Kasumi-1 (cell line): Measurements from ENCODE around the gene TXNRD3.

Experiments used
- DNase-seq, 2 experiments: peaks; one replicate each; lab custom pipeline; 2025; lab: John Stamatoyannopoulos, UW

Gene TXNRD3

DNA sequence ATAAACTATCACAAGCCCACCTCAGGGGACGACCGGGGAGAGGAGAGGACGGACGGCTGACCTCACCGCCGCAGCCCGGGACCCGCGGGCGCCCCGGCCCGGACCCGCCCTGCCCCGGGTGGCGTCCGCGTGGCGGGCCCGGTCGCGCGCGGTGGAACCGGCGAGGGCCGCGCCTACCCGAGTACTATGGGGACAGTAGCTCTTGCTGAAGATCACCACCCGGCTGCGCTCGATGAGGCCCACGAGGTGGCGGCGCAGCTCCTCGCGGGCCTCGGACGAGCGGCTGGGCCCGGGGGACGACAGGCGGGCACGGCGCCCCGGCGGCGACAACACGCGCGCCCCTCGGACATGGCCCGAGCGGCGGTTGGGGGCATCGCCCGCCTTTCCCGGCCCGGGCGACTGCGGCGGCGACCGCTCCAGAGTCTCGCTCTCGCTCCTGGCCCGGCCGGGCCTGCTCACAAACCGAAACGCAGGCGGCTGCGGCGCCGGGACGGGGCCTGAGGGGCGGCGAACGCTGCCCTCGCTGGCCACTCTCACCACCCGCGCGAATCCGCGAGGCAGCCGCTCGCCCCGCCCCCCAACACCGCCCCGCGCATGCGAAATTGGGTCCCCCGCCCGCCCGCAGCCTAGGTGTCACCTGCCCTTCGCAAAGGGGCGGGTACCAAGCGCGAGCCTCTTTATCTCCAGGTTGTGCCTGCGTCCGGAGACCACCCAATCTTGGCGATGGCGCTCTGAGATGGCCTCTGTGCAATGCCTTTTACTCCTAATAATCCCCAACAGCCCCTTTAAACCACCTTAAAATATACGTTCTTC is at the start of gene TXNRD3:
Gene TXNRD3 (minus strand): TSS at position 554 of the 813 bp plus-strand sequence.
- peak; percentile 15 for DNase-seq

DNA sequence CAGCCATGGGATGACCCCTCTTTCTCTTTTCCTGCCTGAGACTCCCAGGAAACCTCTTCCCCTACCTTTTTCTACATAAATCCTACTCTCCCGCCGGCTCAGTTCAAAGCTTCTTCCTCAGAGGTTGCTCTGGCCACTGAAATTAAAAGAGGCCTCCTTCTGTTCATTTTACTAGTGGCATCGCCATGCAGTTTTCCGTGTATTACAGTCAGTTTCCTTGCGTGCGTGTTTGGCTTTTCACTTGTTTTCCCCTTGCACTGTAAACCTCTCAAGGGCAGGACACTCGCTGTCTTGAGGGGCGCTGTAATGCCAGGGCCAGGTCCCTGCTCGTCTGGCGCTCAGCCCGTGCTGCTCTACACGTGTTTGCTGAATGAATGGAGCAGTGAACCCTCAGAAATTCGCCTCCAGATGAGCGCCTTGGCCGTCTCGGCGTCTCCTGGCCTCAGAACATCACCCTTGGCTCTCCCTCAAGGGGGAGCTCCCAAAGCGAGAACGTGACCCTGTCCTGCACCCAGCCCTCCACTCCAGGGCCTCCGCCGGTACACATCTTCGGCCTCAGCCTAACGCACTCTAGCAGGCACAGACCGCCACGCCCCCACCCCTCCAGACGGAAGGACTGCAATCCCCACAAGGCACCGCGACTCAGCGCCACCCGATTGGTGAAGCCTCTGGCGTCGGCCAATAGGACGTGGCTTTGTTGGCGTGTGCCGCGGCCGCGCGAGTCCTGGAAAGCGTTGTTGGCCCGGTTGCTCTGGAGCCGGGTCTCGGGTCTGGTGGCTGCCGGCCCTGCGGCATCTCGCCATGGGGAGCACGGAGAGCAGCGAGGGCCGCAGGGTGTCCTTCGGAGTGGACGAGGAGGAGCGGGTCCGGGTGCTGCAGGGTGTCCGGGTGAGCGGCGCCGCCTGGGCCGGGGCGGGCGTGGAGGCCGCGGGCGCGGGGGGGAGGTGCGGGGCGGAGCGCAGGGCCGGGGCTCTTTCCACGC is 48.9 kb upstream of the TXNRD3 start, which contains the start of gene CHCHD6:
Gene CHCHD6 (plus strand): TSS at position 729 of the 982 bp plus-strand sequence. CDS start 73 bp downstream, at position 802.
- DNase-seq = peak; percentile 94 to 96

DNA sequence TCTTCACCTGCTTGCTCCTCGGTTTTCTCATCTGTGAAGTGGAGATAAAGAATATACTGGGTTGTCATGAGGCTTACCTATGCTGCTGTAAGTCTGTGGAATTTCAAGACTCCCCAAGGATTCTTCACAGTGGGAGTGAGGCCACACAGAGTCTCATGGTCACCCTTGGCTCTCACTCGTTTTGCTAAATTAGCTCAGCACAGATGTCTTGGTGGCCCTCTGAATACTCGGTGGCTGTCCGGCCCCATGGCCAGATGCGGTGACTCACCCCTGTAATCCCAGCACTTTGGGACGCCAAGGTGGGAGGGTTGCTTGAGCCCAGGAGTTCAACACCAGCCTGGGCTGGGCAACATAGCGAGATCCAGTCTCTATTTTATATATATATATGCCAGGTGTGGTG is 44.1 kb upstream of the TXNRD3 start:
- DNase-seq = no peak

DNA sequence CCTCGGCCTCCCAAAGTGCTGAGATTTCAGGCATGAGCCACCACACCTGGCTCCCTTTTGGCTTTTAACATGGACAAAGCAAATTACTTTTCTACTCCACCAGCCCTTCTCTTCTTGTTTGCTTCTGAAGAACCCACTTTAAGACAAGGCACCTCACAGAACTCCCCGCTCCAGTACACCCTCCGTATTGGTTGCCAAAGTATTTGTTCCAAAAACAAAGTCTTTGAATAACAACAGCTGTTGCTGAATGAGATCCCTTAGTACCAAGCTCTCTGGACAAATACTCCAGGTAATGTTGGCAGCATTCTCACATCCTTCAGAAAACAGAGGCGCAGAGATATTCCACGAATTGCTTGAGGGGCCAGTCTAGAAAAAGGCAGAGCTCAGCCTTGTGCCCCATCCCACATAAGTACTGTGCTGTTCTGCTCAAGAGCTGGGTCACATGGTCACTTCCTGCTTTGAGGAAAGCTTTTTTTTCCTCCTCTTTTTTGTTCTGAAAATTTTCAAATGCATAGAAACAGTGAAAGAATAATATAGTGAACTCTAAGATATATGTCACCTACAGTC is 41.9 kb upstream of the TXNRD3 start:
- DNase-seq = no peak

DNA sequence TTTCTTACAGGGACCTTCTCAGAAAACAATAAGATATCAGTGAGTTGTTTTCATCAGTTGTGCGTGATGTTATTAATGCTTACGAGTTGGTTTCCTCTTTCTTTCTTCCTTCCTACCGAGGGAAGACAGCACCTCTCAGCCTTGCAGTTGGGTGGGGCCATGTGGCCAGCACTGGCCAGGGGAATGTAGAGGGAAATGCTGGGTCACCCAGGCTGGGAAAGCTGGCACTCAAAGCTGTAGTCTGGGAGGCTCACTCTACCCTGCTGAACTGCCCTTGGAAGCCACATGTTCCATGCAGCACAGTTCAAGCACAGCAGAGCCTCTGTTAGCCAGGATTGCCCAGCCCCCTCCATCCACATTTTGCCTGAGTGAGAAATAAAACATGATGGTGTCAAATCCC is 39.0 kb upstream of the TXNRD3 start:
- no peak for DNase-seq

DNA sequence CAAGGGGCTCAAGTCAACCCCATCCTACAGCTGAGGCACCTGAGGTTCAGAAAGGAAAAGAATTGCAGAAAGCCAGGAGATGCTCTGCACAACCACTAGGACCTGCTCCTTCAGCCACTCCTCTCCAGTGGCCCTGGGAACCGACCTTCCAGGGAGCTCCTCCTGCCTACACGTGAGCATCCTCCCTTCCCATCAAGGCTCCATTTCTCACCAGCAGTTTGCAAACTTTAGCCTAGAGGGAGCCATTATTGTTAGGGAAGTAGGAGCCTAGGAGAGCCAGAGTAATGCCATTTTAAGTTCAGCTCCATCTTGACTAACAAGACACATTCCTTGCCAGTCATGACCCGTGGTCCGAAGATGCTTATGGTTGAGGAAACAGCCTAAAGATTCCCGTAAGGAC is 37.9 kb upstream of the TXNRD3 start:
- no peak for DNase-seq

DNA sequence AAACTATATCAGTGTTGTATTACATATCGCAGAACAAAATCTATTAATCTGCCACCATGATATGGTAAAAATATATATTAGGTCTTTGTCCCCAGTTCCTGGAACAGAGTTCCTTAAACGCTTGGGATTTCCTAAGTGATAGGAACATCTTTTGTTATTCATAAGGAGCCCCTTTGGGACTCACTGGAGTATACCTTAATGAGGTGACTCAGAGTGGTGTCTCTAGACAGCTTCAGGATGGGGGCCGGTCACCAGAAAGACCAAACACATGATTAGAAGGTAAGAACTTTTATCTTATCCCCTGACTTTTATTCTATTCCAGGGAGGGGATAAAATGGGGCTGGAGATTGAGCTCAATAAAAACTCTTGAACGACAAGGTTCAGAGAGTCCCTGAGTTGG is 36.8 kb upstream of the TXNRD3 start:
- DNase-seq = no peak

DNA sequence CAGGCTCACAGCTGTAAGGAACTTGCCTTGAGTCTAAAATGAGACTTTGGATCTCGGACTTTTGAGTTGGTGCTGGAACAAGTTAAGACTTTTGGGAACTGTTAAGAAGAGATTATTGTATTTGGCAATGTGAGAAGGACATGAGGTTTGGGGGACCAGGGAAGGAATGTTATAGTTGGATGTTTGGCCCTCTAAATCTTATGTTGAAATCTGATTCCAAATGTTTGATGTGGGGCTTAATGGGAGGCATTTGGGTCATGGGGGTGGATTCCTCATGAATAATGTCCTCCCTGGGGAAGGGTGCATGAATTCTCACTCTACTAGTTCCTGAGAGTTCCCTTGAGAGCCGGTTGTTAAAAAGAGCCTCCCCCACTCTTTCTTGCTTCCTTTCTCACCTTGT is 30.6 kb upstream of the TXNRD3 start:
- no peak for DNase-seq

DNA sequence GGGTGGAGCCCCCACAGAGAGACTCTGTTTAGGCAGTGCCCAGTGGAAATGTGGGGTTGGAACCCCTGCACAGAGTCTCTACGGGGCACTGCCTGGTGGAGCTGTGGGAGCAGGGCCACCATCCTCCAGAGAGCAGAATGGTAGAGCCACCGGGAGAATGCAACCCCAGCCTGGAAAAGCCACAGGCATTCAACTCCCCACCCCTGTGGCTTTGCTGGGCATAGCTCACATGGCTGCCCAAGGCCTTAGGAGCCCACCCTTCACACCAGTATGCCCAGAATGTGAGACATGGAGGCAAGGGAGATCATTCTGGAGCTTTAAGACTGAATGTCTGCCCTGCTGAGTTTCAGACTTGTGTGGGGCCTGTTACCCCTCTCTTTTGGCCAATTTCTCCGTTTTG is 30.1 kb upstream of the TXNRD3 start:
- no peak for DNase-seq

DNA sequence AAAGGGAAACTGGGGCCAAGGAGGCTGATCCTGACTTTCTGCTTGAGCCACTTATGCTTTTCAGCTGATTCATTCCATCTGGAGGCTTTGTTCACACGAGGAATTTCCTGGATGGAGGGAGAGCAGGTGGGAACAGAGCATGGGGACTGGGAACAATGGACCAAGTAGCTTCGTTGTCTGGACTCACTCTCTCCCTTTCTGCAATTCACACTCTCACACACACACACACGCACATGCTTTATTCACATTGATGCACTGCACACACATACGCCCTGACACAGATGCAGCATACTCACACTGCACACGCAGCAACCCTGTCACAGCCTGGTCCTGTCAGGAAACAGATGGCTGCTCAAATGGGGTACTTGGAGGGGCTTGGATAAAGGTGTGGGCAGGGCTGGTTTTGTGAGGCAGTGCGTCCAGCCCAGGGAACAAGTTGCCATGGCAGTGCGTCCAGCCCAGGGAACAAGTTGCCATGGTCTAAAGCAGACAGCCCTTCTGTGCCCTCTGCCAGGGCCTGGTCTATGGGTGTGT is 29.4 kb upstream of the TXNRD3 start:
- no peak for DNase-seq

DNA sequence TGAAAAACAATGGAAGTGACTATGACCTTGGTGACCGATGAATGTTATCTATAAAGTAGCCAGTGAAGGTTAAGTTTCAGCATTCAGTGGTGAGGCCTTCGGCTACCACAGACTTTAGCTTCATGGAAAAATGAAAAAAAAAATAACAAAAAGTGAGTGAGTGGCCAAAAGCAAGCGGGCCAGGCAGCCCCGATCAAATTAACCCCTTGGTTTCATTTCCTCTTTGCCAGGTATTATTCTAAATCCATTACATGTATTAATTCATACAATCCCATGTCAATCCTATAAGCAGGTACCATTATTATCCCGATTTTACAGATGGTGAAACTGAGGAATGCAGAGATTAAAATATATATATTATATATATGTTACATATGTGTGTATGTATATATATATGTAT is 28.1 kb upstream of the TXNRD3 start:
- DNase-seq = no peak

DNA sequence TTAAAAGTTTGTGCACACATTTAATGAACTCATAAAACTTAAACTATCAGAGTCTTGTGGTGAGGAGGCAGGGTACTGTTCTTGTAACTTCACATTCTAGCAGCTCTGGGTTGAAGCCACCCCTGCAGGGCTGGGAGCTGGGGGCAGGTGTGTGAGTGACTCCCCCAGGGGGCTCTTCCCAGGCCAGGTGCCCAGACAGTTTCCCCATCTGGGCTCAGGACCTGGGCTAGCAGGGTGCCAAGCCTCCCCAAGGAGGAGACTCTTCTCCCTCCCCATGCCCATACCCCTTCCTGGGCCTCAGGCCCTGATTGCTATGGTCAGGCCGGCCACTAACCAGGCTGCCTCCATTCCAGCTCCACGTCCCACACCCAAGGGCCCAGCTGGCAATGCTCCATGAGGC is 27.1 kb upstream of the TXNRD3 start:
- no peak for DNase-seq

DNA sequence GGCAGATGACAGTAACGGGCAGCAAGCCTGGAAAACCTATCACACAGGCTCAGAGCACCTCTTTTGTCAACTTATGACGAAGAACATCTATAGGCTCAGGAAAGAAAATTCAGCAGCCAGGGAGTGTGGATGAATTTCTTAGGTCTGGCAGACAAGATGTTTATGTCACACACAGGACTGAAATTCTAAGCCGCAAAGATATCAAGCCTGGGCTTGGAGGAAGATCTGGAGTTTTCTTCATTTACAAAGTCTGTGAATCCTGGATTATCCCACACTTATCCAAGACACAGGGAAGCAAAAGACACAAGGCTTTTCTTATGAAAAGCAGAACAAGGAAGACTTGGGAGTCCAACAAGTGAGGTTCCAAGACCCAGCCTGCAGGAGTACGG is 25.7 kb upstream of the TXNRD3 start:
- DNase-seq = no peak

DNA sequence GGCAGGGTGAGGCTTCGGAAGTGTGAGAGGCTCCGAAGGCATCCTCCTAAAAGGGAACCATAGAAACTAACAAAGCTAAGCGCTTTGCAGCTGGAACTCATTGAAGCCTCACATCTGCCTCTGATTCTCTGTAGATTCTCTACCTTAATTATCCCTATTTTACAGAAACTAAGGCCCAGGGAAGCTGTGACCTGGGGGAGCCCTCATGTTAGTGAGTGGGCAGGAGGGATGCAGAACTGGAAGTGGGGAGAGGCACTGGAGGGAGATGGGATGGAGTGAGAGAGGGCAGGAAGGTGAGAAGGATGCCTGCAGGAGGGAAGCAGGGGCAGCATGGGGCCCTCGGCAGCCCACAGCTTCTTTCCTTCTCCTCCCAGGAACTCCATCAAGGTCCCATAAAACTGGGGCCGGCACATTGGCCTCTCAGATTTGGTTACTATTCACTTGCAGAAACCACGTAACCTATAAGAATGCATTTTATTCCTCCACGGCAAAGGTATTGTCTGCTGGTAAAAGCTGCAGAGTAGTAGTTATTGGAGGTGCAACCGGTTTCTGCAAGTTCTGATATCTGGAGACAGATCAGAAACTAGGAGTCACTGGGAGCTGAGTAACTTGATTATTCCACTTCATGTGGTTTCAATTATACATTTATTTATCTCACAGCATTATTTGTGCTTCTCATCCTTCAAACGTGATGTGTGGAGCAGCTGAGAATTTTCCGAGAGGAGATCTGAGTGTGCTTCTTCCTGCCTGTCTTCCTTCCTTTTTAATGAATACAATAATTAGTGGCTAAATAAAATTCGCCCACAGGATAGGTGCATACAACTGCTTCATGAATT is 25.1 kb upstream of the TXNRD3 start:
- no peak for DNase-seq

DNA sequence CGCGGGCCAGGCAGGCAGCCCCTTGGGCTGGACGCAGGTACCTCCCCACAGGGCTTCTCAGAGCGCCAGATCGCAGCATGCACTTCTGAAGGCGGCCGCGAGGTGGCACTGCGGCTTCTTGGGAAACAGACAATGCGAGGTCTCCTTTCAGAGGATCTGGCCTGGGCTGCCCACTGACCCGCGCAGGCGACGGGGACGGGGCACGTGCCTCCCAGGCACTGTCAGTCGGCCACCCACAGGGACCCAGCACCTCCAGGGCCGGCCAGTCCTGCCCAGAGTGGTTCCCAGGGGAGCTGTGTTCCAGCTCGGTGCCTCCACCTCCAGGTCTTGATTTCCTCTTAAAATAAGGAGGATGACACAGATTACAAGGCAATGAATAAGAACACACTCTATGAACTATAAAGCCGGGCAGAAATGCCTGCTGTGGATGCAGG is 24.4 kb upstream of the TXNRD3 start:
- DNase-seq = peak; percentile 52 to 56

DNA sequence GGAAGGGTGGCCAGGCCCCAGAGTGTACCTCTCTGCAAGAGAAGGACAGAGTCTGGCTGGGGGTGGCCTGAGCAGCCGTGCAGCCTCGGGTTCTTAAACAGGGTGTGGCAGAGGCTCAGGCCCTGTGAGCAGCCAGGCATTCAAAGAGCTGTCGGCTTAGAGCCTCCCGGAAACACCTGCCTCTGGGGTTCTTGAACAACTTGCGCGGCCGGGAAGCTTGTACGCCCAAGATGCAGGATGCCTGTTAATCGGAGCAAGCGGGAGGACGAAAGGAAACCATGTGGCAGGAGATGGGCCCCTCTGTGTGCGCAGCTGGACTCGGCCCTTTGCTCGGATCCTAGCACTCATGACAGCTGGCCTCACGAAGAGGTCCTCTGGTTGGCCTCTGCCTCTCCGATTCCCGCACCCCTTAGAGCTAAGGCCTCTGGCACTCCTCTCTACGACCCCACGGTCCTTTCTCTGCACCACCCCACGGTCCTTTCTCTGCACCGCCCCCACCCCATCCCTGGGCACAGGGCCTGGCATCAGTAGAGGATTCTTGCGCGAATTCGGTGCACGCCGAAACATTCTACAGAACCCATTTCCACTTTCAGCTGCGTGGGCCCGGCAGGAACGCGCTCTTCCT is 23.9 kb upstream of the TXNRD3 start:
- no peak for DNase-seq

DNA sequence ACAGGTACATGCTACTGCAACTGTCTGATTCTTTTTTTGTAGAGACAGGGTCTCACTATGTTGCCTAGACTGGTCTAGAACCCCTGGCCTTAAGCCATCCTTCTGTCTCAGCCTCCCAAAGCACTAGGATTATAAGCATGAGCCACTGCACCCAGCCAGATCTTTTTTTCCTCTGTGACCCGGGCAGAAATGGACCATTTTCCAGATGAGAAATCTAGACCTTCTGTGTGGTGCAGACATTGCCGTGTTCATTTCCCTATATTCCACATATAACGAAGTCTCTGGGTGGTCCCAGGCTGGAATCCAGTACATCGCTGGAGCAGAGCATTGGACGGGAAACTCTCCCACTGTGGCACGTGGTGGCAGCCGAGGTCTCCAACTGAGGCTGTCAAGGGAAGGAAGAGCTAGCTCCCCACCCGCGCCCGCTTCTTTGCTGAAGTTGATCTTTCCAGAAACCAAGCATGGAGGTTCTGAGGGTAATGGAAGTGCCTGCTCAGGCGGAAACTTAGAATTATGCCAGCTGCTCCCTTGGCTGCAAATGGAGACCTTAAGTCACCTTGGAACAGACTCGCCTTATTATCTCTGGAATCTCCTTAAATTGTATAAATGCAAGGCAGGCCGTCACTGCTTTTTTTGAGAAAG is 23.1 kb upstream of the TXNRD3 start:
- no peak for DNase-seq

DNA sequence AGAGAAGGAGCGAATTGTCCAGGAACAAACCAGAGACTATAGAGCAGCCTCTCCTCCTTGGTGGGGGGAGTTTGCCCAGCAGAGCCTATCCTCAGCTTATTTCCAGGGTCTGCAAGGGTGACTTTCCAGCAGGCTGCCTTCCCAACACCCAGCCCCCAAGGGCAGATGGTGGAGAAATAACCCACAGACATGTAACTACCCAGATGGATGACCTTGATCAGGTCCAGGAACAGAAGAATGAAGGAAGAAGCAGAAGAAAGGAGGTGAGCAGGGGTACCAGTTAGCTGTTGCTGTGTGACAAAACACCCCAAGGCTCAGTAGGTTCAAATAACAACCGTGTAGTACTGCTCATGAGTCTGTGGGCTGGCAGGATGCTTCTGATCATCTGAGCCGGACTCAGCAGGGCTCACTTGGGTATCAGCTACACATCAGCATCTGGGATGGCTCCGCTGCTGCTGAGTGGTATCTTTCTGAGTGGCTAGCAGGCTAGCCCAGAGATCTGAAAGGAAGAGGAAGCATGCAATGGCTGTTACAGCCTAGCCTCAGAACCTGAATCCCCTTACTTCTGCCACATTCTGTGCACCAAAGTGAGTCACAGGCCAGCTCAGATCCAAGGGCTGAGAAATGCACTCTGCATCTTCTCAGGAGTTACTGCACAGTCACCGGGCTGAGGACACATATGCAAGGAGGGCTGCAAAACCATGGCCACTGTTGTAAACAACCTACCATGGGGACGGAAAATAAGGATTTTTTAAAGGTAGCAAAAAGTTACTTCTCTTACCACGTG is 22.2 kb upstream of the TXNRD3 start:
- DNase-seq = peak in 1 of 2 experiments; percentile 25

DNA sequence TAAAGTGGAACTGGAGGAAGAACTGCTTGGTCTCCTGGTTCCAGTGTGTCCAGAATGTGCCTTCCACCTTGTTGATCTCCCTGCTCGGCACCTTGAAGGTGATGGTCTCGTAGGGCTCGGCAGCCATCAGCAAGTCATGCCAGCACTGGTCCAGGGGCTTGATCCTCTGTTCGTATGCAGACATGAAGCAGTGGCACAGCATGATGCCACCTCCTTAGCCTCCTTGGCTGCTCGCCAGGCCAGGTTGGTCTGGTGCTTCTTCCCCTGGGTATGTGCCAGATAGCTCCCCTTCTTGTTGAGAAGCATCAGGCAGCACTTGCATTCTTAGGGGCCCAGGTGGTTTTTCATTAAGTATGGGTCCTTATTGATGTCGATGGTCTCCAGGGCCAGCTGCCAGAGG is 17.8 kb upstream of the TXNRD3 start:
- no peak for DNase-seq
